Measurements from ENCODE around the gene AKR7A2.

GRCh38 chr1:19333587-19334354 lies 21.8 kb upstream of the AKR7A2 start:
- TF ChIP-seq POLR2A (IDR thresholded peaks at IDR 0.05), result no peak
- TF ChIP-seq, protein P1, sequence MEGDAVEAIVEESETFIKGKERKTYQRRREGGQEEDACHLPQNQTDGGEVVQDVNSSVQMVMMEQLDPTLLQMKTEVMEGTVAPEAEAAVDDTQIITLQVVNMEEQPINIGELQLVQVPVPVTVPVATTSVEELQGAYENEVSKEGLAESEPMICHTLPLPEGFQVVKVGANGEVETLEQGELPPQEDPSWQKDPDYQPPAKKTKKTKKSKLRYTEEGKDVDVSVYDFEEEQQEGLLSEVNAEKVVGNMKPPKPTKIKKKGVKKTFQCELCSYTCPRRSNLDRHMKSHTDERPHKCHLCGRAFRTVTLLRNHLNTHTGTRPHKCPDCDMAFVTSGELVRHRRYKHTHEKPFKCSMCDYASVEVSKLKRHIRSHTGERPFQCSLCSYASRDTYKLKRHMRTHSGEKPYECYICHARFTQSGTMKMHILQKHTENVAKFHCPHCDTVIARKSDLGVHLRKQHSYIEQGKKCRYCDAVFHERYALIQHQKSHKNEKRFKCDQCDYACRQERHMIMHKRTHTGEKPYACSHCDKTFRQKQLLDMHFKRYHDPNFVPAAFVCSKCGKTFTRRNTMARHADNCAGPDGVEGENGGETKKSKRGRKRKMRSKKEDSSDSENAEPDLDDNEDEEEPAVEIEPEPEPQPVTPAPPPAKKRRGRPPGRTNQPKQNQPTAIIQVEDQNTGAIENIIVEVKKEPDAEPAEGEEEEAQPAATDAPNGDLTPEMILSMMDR (IDR thresholded peaks at IDR 0.05), result no peak

Measured in vagina (tissue), 2 donors.